ENCODE data around the gene FBXL17.

Gene FBXL17

DNA sequence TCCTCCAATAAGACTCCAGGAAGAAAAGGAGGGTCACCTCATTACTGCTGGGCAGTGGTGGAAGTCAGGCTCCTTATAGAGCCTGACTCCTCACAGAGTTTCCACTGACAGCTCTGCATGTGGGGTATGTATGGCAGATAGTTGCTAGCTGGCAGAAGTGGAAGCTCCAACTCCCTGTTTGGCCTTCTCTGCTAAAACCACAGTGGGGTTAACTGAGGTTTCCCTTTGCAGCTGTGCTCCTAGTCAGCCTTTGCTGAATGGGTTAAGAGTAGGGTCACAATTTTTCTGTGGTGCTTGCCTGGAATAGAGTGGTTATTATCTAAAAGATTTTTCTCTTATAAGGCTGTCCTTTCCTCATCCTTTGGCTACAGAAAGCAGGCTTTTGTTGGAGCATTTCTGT, 327.5 kb downstream of the FBXL17 start:
- H3K27ac ChIP-seq: no peak overlapping the region
- no peak for TF ChIP-seq ZFX (IDR thresholded peaks at IDR 0.05; ENCODE audit: borderline replicate concordance)
- TF ChIP-seq, protein P1, sequence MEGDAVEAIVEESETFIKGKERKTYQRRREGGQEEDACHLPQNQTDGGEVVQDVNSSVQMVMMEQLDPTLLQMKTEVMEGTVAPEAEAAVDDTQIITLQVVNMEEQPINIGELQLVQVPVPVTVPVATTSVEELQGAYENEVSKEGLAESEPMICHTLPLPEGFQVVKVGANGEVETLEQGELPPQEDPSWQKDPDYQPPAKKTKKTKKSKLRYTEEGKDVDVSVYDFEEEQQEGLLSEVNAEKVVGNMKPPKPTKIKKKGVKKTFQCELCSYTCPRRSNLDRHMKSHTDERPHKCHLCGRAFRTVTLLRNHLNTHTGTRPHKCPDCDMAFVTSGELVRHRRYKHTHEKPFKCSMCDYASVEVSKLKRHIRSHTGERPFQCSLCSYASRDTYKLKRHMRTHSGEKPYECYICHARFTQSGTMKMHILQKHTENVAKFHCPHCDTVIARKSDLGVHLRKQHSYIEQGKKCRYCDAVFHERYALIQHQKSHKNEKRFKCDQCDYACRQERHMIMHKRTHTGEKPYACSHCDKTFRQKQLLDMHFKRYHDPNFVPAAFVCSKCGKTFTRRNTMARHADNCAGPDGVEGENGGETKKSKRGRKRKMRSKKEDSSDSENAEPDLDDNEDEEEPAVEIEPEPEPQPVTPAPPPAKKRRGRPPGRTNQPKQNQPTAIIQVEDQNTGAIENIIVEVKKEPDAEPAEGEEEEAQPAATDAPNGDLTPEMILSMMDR (IDR thresholded peaks at IDR 0.05): no peak

DNA sequence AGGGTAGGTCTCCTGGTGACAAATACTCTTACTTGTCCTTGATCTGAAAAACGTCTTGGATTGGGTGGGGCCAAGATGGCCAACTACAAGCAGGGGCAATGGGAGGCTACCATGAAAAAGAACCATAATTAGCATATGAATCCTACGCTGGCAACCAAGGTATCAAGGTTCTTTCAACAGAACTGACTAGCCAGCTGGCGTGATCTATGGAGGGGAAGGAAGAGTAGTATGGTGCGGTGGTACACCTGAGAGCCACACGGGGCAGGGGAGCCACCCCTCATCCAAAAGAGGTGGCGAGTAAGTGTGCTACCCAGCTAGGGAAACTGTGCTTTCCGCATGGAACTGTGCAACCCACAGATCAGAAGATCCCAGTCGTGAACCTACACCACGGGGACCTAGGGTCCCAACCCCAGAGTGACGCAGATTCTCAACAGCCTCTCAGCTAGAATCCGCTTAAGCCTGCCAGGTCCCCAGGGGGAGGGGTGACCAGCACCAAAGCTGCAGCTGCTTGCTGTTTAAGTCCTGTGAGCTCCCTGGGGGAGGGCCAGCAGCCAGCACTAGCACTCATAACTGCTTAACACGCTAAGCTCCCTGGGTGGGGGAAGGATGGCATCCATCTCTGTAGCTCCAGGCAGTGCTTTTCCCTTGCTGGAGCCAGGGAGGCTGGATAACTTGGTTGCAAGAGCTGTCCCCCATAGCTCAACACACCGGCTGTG, 334.8 kb downstream of the FBXL17 start:
- TF ChIP-seq ZFX (IDR thresholded peaks at IDR 0.05; ENCODE audit: borderline replicate concordance): no peak
- TF ChIP-seq, protein P1 (IDR thresholded peaks at IDR 0.05): no peak
- H3K27ac ChIP-seq: no peak overlapping the region

DNA sequence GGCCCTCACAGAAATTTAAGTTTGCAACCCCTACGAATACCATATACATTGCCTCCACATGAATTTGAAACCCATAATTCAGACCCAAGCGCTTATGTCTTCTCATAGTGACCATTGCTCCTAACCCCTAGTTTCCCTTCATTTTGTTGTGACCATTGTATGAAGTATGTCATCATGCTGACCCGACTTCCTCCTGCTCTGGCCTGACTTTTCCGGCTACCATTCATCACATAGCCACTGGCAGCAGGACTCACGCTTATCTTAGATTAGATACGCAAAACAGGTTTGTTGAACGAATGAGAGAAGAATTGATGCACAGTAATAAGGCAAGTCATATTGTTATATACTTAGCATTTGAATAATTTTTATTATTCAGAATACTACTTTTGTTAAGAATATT, 345.4 kb downstream of the FBXL17 start:
- H3K27ac ChIP-seq: no peak overlapping the region
- TF ChIP-seq, protein P1 (IDR thresholded peaks at IDR 0.05): no peak
- no peak for TF ChIP-seq ZFX (IDR thresholded peaks at IDR 0.05; ENCODE audit: borderline replicate concordance)

DNA sequence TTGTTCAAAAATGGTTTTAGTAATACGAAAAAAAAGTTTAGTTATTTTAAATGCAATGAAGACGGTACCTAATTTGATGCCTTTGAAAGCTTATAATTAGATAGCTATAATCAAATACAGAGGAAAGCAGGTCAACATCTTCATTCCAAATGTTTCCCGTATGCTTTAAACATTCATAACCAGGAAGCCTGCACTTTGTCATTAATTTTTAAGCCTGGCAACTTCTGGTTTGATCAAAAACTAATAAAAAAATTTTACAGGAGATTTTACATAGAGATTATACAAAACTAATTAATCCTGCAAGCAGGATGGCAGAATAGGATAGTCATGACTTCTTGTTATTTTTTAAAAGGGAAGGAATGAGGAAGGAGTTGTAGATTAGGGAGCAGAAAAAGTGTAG, 353.0 kb downstream of the FBXL17 start:
- no peak overlapping the region for H3K27ac ChIP-seq
- TF ChIP-seq, protein P1 (IDR thresholded peaks at IDR 0.05): no peak
- no peak for TF ChIP-seq ZFX (IDR thresholded peaks at IDR 0.05; ENCODE audit: borderline replicate concordance)

DNA sequence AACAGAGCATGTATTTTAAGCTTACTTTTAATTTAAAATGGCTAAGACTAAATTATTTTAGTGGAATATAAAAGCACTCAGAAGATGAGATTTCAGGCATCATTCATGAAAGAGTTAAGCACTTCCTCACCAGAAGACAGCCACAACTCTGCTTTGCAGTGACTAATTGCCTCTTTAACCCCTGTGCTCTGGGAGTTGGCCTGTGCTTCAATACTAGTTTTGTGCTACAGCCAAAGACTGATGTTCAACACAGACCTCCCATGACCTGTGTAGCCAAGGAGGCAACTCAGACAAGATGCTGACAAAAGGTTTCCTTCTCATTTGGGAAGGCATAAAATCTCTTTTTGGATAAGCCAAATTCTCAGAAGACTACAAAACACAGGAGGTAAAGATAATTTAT, 353.5 kb downstream of the FBXL17 start:
- TF ChIP-seq ZFX (IDR thresholded peaks at IDR 0.05; ENCODE audit: borderline replicate concordance): no peak
- TF ChIP-seq, protein P1 (IDR thresholded peaks at IDR 0.05): no peak
- H3K27ac ChIP-seq: no peak overlapping the region

DNA sequence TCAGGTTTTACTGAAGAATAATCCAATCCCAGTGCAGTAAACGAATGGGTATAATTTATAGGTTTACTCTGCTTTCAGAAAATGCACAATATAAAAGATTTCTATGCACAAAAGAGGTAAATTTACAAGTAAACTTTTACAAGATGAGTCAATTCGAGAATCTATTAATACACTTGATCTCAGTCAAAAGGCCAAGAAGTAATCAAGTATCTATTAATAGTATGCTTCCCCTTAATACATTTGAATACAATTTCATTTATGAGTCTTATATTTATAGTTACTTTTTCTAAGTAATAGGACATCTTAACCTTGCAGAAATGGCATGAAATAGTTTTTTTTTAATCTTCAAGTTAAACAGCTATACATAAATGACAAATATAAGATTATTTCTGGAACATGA, 355.9 kb downstream of the FBXL17 start:
- H3K27ac ChIP-seq: no peak overlapping the region
- TF ChIP-seq, protein P1 (IDR thresholded peaks at IDR 0.05): no peak
- no peak for TF ChIP-seq ZFX (IDR thresholded peaks at IDR 0.05; ENCODE audit: borderline replicate concordance)

DNA sequence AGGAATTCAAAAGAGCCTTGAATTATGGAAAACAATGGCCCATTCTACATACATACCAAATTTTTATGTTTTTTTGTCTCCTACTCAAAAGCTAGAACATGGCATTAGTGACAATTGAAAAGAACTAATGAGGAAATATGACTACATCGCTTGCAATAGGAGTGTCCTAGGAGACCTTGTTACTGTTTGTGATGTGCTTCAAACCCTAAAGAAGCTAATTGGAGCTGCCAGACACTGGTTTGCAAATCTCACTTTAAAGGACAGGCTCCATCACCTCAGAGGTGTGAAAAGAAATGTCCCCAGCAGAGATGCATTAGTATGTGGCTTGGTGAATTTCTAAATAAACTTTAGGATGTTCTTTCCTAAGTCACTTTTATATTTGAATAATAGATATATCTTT, 356.9 kb downstream of the FBXL17 start:
- TF ChIP-seq, protein P1 (IDR thresholded peaks at IDR 0.05): no peak
- TF ChIP-seq ZFX (IDR thresholded peaks at IDR 0.05; ENCODE audit: borderline replicate concordance): no peak
- H3K27ac ChIP-seq: no peak overlapping the region

All from 22Rv1 (cell line).